HG03460 (cell line): ENCODE data around the gene DAG1.

Source experiments
- ATAC-seq: cut with Tn5 transposase; IDR thresholded peaks from one replicate; pipeline ENCODE4 v1.9.1; 2021; ENCODE audit not compliant: unreplicated experiment

The DAG1 gene

DNA sequence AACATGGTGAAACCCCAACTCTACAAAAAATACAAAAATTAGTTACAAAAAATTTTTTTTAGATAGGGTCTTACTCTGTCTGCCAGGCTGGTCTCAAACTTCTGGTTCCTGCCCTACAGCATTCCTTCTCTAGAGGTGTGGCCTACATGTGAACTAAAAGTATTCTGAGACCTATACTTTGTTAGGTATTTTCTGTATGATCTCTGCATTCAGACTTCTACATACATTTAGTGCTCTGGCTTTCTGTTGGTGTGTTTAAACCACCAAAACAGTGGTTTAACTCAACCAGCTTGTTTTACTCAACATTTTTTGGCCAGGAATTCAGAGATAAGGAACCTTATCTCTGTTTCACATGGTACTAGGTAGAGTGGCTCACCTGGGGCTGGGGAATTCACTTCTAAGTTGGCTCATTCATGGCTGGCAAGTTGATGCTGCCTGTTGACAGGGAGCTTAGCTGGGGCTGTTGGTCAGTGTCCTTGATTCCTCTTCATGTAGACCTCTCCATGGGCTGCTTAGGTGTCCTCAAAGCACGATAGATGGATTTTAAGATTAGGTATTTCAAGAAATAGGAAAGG lies 42.8 kb downstream of the DAG1 start:
- ATAC-seq, result no peak

DNA sequence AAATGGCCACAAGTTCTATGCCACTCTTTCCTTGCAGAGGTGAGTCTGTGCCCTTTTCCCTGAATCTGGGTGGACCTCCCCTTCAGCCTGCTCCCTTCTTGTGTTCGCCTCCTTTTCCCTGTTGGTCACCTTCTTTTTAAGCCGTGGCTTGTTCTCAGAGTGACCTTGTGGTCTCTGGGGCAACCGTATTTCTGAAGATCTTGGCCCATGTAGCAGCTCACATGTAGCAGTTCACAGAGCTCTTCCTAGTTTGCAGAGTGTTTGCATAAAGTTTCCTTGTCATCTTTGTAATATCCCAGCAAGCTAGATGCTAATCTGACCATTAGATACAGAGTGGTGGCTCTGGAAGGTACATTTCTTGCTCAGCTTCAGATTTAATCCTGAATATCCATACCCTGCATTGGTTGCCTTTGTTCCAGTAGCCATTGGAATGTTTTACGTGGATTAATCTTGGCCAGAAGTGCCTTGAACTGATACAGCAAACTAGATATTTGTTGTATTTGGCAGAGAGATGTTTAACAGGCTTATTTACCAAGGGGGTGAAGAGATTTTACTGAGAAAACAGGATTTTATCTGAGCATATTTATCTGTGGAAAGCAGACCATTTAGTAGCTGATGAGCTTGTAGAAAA lies 43.5 kb downstream of the DAG1 start:
- ATAC-seq, result no peak

DNA sequence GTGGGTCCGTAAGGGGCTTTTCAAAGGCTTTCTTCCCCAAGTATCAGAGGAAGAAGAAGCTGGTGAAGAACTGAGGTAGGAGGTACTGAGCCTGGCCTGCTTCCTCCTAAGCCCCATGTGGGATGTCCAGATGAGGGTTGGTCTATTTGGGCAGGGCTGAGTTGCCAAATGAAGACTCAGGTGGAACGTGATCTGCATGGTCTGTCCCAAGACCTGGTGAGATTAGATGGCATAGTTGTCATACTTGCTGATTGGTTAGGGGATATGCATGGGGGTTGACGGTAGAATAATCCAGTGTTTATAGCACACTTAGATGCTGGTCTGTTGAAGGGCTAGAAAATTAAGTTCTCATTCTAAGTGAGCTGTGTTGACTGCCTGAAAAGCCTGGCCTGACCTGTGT lies 47.9 kb downstream of the DAG1 start:
- no peak for ATAC-seq

DNA sequence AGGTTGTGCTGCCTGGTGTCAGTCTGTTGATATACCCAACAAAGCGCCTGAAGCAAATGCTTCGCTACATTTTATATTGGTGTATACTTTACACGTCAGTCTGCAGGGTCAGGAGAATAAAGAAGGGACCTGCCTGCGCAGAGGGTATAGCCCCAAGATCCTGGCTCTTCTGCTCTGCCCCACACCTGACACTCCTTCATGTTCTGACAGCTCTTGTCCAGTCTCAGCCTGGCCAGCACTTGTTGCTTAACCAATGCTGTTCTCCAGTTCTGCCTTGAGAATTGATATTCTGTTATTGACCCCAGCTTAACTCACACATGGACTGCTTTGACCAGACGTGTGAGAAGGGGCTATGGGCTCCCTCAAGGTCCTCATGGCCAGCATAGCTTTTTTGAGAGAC lies 48.4 kb downstream of the DAG1 start:
- no peak for ATAC-seq

DNA sequence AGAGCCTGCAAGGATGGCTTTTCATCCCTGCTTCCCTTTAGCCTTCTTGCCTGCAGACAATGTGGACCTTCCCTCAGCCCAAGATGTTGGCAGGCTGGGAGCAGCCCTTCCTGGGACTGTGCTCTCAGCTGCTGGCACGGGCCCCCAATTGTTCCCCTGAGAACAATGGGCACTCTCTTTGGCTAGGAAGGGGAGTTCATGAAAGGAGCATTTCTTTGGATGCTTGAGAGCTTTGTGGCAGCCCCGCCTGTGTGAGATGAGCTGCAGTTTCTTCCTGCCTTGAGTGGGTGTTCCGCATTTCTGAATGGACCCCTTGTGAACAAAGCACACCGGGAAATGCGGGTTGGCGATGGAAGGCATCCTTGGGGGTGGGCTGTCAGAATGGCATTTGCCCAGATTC lies 49.2 kb downstream of the DAG1 start:
- ATAC-seq, result no peak

DNA sequence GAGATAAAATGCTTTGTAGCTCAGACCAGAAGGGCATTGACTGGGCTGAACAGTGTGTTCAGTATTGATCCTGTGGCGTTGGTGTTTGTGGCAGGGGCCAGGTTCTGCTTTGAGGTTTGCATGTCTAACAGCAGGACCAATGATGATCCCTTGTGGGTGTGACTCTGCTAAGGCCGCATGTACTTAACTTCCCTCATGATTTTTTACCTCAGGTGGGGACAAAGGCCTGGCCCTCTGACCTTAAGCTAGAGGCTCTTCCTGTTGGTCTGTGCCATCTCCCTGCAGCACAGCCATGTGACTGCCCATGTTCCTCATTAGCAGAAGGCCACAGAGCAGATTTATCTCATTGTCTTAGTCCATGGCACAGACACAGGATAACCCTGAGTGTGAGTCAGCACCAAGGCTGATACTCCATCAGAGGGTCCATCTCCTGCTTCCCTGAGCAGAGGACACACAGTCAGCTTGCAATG lies 49.9 kb downstream of the DAG1 start:
- ATAC-seq, result no peak

DNA sequence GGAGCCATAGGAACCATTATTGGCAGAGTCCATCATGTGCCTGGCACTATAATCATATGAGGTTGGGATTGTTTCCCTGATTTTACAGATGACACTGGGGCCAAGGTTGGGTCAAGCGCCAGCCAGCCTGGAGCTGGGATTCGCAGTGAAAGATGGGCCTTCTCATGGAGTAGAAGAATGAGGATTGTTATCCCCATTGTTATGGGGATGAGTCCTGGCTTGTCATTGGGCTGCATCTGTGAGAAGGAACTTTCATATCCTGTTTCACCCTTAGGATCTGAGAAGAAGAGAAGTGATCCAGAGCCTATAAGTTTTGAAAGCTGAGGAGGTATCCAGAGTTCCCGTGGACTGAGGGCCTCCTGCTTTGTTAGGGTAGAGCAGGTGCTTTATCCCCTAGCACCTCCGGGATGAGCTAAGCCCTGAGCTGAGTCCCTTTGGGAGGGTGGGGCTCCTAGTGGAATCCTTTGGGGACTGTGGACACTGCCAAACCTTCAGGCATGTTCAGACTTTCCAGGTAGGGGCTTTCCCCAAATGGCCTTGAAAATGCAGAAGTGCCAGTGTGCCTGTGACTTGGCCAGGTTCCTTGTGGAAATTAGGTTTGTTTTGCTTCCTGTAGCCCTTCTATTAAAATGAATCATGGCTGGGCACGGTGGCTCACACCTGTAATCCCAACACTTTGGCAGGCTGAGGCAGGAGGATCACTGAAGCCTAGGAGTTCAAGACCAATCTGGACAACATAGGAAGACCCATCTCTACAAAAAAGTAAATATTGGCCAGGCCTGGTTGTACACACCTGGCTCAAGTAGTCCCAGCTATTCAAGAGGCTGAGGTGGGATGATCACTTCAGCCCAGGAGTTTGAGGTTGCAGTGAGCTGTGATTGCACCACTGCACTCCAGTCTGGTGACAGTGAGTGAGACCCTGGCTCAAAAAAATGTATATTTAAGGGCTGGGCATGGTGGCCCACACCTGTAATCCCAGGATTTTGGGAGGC lies 54.0 kb downstream of the DAG1 start:
- no peak for ATAC-seq

DNA sequence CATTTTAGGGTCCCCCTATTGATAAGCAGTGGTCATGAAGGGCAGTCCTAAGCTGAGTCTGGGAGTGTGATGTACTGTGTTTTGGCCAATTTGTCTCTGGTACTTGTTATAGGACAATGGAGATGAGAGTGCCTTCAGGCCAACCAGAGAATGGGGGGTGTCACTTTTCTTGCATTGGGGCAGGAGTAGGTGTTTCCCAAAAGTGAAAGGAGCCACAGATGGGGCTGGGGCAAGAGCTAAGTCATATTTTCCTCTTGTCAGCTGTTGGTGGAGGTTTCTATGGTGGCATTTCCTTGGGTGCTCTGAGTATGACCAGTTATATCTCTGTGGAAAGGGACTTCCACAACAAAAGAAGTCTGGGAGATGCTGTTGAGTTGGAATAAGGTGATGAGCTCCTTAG lies 59.5 kb downstream of the DAG1 start:
- ATAC-seq, result no peak

DNA sequence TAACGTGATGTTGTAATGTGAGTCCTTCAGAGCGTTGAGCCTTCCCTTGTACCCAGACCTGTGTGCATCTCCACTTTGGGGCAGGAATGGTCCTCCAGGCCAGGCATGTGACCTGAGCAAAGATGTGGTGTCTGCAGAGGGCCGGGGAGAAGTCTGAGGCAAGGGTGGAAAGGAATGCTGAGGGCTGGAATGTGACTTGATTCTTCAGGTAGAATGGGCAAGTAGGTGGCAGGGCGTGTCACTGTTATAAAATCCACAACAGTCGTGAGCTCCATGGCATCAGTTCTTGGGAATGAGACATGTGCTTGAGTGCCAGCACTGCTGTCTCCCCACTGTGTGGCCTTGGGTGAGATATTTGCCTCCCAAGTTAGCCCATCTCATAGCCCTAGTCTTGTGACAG lies 60.2 kb downstream of the DAG1 start:
- no peak for ATAC-seq

DNA sequence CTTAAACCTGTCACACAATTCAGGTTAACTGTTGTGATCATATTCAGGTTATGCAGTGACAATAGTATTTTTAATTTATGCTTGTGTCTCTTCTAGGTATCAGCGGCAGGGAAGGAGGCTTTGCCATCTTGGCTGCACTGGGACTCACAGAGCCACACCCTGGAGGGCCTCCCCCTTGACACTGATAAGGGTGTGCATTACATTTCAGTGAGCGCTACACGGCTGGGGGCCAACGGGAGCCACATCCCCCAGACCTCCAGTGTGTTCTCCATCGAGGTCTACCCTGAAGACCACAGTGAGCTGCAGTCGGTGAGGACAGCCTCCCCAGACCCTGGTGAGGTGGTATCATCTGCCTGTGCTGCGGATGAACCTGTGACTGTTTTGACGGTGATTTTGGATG lies 60.6 kb downstream of the DAG1 start:
- no peak for ATAC-seq

DNA sequence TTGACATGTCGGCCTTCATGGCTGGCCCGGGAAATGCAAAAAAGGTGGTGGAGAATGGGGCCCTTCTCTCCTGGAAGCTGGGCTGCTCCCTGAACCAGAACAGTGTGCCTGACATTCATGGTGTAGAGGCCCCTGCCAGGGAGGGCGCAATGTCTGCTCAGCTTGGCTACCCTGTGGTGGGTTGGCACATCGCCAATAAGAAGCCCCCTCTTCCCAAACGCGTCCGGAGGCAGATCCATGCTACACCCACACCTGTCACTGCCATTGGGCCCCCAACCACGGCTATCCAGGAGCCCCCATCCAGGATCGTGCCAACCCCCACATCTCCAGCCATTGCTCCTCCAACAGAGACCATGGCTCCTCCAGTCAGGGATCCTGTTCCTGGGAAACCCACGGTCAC lies 61.2 kb downstream of the DAG1 start:
- no peak for ATAC-seq

DNA sequence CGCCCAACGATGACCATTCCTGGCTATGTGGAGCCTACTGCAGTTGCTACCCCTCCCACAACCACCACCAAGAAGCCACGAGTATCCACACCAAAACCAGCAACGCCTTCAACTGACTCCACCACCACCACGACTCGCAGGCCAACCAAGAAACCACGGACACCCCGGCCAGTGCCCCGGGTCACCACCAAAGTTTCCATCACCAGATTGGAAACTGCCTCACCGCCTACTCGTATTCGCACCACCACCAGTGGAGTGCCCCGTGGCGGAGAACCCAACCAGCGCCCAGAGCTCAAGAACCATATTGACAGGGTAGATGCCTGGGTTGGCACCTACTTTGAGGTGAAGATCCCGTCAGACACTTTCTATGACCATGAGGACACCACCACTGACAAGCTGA lies 61.6 kb downstream of the DAG1 start:
- ATAC-seq, result no peak

DNA sequence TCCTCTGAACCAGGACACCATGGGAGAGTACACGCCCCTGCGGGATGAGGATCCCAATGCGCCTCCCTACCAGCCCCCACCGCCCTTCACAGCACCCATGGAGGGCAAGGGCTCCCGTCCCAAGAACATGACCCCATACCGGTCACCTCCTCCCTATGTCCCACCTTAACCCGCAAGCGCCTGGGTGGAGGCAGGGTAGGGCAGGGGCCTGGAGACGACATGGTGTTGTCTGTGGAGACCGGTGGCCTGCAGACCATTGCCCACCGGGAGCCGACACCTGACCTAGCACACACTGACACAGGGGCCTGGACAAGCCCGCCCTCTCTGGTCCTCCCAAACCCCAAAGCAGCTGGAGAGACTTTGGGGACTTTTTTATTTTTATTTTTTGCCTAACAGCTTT lies 63.0 kb downstream of the DAG1 start:
- no peak for ATAC-seq

DNA sequence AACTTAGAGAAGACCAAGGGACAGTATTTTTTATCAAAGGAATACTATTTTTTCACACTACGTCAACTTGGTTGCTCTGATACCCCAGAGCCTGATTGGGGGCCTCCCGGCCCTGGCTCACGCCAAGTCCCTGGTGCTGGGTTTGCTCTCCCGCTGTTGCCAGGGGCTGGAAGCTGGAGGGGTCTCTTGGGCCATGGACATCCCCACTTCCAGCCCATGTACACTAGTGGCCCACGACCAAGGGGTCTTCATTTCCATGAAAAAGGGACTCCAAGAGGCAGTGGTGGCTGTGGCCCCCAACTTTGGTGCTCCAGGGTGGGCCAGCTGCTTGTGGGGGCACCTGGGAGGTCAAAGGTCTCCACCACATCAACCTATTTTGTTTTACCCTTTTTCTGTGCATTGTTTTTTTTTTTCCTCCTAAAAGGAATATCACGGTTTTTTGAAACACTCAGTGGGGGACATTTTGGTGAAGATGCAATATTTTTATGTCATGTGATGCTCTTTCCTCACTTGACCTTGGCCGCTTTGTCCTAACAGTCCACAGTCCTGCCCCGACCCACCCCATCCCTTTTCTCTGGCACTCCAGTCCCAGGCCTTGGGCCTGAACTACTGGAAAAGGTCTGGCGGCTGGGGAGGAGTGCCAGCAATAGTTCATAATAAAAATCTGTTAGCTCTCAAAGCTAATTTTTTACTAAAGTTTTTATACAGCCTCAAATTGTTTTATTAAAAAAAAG lies 63.9 kb downstream of the DAG1 start:
- ATAC-seq, result no peak

DNA sequence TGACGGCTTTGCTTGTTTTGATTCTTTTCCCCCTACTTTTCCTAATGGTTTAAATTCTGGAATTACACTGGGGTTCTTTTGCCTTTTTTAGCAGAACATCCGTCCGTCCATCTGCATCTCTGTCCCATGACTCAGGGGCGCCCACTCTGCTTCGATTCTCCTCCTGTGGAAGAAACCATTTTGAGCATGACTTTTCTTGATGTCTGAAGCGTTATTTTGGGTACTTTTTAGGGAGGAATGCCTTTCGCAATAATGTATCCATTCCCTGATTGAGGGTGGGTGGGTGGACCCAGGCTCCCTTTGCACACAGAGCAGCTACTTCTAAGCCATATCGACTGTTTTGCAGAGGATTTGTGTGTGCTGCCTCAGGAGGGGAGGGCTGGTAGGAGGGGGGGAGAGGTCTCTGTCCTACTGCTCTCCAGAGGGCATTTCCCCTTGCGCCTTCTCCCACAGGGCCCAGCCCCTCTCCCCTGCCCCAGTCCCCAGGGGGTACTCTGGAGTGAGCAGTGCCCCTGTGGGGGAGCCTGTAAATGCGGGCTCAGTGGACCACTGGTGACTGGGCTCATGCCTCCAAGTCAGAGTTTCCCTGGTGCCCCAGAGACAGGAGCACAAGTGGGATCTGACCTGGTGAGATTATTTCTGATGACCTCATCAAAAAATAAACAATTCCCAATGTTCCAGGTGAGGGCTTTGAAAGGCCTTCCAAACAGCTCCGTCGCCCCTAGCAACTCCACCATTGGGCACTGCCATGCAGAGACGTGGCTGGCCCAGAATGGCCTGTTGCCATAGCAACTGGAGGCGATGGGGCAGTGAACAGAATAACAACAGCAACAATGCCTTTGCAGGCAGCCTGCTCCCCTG lies 64.7 kb downstream of the DAG1 start:
- ATAC-seq, result no peak

DNA sequence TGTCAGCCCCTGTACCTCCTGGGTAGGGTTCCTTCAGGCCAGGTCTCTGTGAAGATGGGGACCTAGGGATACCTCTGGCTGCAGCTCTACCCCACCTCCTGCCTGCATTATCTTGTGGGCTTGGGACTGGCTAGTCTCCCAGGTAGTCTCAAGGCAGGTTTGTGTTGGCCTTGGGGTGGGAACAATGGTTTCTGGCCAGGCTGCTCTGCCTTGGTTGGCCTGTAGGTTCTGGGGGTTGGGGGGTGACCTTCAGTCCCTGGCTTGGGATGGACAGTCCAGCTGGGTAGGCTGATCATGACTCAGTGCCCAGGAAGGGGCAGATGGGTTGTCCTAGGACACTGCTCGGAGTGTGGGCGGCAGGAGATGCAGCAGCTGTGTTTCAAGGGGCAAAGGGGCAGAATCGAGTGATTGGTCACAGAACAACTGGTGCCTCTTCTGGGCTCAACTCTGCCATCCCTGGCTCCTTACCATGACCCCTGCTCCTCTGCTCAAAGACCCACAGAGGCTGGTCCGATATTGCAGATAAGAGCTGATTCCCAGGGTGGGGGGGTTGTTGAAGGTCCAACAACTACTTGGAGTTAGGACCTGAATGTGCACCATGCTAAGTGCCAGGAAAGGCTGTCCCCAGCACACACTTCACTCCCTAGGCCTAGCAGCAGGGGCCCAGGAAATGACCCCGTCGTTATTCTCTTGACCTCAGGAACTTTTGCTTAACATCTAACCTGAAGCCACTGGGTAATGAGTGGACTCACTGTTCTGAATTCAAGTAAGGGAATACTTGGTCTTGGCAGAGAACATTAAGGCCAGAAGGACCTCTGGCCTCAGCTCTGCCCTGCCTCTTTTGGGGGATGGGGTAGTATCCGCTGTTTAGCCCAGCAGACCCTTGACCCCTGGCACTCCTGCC lies 66.2 kb downstream of the DAG1 start:
- ATAC-seq, result no peak

DNA sequence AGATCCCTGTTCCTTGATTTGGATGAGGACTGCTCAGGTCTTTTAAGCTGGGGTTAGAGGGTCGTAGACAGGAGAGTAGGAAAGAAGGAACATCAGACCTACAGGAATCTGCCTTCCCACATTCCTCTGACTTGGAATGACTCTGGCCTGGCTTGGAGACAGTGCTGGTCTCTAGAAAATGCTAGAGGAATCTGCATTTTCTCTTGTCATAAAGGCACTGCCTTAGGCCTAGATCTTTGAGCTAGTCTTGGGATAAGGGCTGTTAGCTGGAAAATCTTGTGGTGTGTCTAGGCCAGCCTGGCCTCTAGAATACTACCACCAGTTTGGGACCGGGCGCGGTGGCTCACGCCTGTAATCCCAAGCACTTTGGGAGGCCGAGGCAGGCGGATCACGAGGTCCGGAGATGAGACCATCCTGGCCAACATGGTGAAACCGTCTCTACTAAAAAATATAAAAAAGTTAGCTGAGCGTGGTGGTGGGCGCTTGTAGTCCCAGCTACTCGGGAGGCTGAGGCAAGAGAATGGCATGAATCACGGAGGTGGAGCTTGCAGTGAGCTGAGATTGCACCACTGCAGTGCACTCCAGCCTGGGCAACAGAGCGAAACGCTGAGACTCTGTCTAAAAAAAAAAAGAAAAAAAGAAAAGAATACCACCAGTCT lies 66.9 kb downstream of the DAG1 start:
- ATAC-seq, result no peak

DNA sequence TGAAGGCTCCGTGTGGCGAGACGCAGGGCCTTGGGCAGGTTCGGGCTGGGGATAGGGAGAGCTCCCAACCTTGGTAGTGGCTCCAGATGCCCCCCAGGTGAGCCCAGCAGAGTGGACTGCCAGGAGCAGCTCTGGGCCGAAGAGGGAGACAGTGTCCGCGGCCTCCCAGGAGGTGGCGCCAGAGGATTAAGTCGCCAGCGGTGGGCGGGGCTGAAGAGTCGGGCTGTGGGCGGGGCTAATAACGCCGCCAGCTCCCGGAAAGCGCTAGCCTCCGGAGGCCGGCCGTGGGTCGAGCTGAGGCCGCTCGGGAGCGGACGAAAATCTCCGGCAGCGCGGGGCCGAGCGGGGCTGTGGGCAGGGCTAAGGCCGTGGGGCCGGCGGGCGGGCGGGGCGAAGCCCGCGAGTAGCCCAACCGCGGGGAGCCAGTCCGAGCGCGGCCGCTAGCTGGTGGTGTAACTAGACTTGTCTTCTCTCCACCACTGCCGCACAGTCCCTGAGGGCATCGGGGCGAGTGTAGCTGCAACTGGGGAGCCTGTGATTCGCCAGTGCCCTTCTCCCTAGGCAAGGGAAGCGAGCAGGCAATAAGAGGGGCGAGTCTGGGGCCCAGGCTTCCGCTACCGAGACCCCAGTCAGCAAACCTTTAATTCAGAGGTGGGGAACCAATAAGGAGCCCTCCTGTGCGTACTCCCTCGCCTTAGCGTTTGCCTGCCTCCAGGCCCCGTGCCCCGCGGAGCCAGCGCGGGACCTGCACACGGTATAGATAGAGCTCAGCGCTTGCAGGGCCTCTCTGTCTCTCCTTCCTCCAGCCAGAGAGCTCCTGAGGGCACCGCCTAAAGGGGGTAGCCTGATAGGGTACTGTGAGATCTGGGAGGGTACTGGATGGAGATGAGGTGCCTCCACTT lies 69.8 kb downstream of the DAG1 start:
- ATAC-seq, result peak; percentile 94
